Activated CD4-positive, CD25-positive, alpha-beta regulatory T cell treated with anti-CD3 and anti-CD28 coated beads, Interleukin-2, amount 50 U/mL, for 16 hours (primary cell): ENCODE measurements around the gene E2F1.
A peak's percentile ranks its signal among the peaks of the same experiment; 100 is the strongest.

Experiments
- DNase-seq: peaks from one replicate; pipeline ENCODE4 v3.0.0-alpha.2; 2020; ENCODE audit warnings: low read depth, low spot score

E2F1 gene

GRCh38 chr20:33671573-33672288 lies 14.5 kb downstream of the E2F1 start:
- DNase-seq: no peak

GRCh38 chr20:33670715-33671499 lies 15.3 kb downstream of the E2F1 start:
- DNase-seq: no peak

GRCh38 chr20:33669873-33670640 lies 16.1 kb downstream of the E2F1 start:
- no peak for DNase-seq

- no peak for DNase-seq
These were observed 17.0 kb downstream of the E2F1 start for GRCh38 chr20:33669224-33669623.

- no peak for DNase-seq
These were observed 17.6 kb downstream of the E2F1 start for GRCh38 chr20:33668466-33669155.

DNA sequence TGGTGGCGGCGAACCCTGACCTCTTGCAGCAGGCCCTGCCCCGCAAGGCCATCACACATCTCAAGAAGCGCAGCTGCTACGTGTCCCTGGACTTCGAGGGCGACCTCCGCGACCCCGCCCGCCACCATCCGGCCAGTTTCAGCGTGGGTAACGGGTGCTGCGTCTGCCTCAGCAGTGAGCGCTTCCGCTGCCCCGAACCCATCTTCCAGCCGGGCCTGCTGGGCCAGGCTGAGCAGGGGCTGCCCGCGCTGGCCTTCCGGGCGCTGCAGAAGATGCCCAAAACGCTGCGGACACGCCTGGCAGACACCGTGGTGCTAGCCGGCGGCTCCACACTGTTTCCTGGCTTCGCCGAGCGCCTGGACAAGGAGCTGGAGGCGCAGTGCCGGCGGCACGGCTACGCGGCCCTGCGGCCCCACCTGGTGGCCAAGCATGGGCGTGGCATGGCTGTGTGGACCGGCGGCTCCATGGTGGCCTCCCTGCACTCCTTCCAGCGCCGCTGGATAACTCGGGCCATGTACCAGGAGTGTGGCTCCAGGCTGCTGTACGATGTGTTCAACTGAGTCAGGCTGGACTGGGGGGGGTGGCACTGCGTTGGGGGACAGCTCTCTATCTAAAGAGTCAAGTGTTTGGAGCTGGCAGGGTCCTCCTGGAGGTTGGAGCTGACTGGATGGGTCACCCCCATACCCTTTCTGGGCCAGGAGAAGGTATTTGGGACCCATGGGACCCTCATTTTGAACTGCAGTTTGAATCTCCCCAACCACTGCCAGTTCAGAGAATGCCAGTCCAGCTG lies 18.3 kb downstream of the E2F1 start:
- DNase-seq: peak; percentile 64

- no peak for DNase-seq
These were observed 18.9 kb downstream of the E2F1 start for GRCh38 chr20:33667245-33667675.

DNA sequence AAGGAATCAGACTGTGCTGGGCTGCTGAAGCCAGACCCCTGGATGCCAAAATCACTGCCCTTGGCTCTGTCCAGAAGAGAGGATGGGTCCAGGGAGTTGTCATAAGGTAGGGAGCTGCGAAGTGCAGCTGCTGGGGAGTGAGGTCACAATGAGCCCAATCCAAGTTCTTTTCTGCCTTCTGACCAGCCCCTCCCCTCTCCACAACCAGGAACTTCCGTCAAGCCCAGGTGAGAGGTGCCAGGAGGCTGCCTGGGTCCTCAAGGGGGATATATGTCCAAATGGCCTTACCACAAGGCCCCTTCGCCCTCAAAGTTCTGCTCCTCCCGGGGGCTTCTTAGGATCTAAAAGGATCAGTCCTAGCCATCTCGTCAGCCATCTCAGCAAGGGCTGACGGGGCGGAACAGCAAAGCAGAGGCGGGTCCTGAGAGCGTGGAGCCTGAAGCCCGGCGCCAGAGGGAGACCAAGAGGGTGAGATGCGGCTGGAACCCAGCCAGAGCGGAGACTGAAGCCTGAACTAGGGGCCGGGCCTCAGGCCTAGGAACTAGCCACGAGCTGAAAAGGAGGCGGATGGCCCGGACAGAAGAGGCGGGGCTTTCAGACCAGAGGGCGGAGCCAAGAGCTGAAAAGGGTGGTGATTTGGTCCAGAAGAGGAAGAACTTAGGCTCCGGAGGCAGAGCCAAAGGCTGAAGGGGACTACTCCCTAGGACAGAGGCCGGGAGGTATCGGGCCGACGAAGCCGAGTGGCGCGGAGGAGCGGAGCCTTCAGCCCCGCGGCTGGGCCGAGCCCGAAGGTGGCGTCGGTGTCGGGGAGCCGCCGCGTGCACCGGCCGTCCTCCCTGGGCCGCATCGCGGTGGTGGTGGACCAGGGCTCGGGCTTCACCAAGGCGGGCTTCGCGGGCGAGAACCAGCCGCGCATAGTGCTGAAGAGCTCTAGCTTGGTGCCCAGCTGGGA lies 19.6 kb downstream of the E2F1 start, which contains the start of gene ACTL10:
TSS of gene ACTL10 (plus strand) at position 651 of the 952 bp plus-strand sequence. CDS start 555 bp downstream, outside the sequence.
- peak; percentile 56 for DNase-seq

DNA sequence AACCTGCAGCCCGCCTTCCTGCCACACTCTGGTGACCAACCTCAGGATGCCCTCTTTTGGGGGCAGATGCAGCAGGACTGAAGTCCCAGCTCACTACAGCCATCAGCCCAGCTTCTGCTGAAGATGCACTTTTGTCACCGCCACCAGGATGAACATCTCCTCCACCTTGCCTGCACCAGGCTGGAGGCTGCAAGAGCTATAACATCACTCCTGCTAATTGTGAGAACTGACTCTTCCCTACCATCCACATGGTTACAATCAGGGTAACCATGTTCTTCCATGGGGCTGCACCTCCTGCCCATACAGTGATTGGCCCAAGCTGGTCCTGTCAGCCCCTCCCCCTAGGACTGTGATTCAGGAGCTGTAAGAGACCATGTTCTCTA lies 21.4 kb downstream of the E2F1 start:
- DNase-seq: no peak

GRCh38 chr20:33664085-33664761 lies 22.0 kb downstream of the E2F1 start:
- no peak for DNase-seq

DNA sequence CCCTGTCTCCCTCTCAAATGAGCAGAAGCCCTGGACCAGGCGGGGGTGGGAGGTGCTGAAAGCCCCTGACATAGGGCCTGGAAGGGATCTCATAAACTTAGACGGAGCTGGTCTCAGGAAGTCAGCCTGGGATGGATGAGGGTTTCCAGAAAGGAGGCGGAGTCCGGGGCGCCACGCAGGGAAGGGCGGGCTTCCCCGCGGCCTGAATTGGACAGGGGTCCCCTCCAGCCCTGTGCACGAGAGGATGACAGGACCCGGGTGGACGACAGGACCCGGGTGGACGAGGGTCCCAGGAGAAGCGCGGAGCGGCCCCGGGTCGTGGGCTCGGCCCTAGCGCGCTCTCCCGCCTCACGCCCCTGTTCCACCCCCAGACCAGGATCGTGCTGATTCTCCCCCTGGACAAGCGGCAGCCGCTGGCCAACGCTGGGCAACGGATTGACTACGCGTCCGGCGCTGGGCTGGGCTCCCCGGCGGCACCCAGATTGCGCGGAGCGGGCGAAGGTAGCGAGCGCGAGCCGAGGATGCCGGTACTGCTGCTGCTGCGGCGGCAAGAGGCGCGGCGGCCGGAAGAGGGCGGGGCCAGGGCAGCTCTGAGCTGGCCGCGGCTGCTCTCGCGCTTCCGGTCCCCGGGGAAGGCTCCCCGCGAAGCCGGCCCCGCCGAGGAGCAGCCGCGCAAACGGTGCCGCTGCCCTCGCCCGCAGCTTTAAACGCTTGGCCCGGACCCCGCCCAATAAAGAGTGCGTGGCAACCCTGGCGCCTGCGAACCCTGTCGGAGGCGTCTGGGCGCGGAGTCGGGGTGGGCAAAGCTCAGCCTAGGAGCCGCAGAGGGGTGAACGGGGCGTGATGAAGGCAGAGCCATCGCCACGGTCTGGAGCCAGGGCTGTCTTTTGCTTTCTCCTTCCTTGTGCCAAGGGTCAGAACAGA lies 22.8 kb downstream of the E2F1 start:
- DNase-seq: peak; percentile 67

- no peak for DNase-seq
These were observed 24.0 kb downstream of the E2F1 start, which contains the start of gene C20orf144 for GRCh38 chr20:33662172-33662571. C20orf144 (plus strand) TSS chr20:33662327; CDS start chr20:33662346, 19 bp downstream.

- DNase-seq: no peak
These were observed 25.5 kb downstream of the E2F1 start for GRCh38 chr20:33660685-33661058.

DNA sequence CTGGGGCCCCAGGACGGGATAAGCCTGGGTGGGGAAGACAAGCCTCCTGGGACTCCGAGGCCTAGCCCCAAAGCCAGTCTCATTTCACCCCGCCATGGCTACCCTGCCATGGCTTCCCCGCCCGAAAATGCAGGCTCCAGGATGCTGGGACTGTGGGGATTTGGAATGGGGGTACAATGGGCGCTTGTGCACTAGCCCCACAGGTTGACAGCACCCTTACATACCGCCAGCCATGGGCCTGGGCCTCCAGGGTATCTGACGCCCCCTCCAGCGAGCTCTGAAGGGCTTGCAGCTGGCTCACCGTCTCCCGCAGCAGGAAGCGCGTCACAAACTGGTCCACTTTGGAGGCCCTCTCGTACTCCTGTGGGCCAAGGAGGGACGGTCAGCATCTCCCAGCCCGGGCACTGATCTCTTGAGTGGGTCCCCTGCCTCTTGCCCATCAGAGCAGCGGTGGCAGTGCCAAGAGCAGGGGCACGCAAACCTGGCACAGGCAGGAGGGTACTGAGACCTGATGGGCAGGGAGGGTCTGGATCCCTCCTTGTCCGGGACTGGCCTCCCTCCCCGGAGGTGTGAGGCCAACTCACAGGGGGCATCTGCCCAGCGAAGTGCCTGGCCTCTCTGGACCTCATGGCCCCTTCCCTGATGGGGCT lies 26.0 kb downstream of the E2F1 start:
- no peak for DNase-seq

GRCh38 chr20:33659341-33660034 lies 26.7 kb downstream of the E2F1 start:
- no peak for DNase-seq

- no peak for DNase-seq
These were observed 27.3 kb downstream of the E2F1 start for GRCh38 chr20:33658929-33659328.

GRCh38 chr20:33658510-33658909 lies 27.7 kb downstream of the E2F1 start:
- no peak for DNase-seq
